Naive thymus-derived CD4-positive, alpha-beta T cell (primary cell): Measurements from ENCODE around the gene AUH. TPM values are rescaled to one million over a fixed set of nuclear protein-coding genes. Genes with fewer than 3 reads are reported as not detected.

Experiments
- ATAC-seq: fragments of 150-1000 bp; cut with Tn5 transposase; 2 replicates; pipeline ENCODE4 v1.10.0; 2021; ENCODE audit warnings: mild to moderate bottlenecking, moderate library complexity
- CTCF ChIA-PET: fragments of 350-600 bp; sonication (Branson Sonifier 250); formaldehyde crosslinking; loops from one replicate; lab custom pipeline; 2021; ENCODE audit warnings: antibody characterized with exemption; lab: Charles Lee
- POLR2A ChIA-PET: fragments of 350-600 bp; sonication (Branson Sonifier 250); formaldehyde crosslinking; loops from one replicate; lab custom pipeline; 2021; ENCODE audit warnings: antibody characterized with exemption, inconsistent platforms; lab: Charles Lee
- DNase-seq, 9 donors: peaks; one replicate each; pipeline versions ENCODE4 v3.0.0 to v3.0.0-alpha.2; 2020 to 2022; ENCODE audit warnings: mixed read lengths in 1 of 9
- H3K27ac ChIP-seq: one replicate; pipeline ENCODE4 v1.7.0; 2013; ENCODE audit warnings: mild to moderate bottlenecking, low read depth, low read length, moderate library complexity
- H3K27me3 ChIP-seq, 2 donors: one replicate each; pipeline ENCODE4 v1.7.0; 2013; ENCODE audit warnings: low read length in 2 of 2, mild to moderate bottlenecking in 2 of 2, moderate library complexity in 2 of 2; ENCODE audit not compliant: control insufficient read depth in 2 of 2, insufficient read depth in 2 of 2
- H3K36me3 ChIP-seq, 3 experiments: 1 replicate in 2 of 3; 2 replicates in 1 of 3; pipeline ENCODE4 v1.7.0; 2013; ENCODE audit warnings: low read length in 3 of 3, mild to moderate bottlenecking in 3 of 3, moderate library complexity in 1 of 3; ENCODE audit not compliant: insufficient read depth in 3 of 3, control insufficient read depth in 2 of 3
- H3K4me1 ChIP-seq, 2 donors: one replicate each; pipeline ENCODE4 v1.7.0; 2013; ENCODE audit warnings: low read length in 2 of 2, mild to moderate bottlenecking in 2 of 2, moderate library complexity in 1 of 2; ENCODE audit not compliant: control insufficient read depth in 2 of 2, insufficient read depth in 2 of 2
- H3K4me3 ChIP-seq: 2 replicates; pipeline ENCODE4 v1.7.0; 2013; ENCODE audit warnings: mild to moderate bottlenecking, low read length
- H3K9me3 ChIP-seq, 3 experiments: 1 replicate in 2 of 3; 2 replicates in 1 of 3; pipeline ENCODE4 v1.7.0; 2013; ENCODE audit warnings: low read length in 3 of 3; ENCODE audit not compliant: control insufficient read depth in 2 of 3
- H3K27ac Mint-ChIP-seq, 9 donors: one replicate each; pipeline ENCODE4 v1.8.0; 2020 to 2022; ENCODE audit warnings: mixed read lengths in 9 of 9, mild to moderate bottlenecking in 8 of 9, moderate library complexity in 5 of 9, inconsistent platforms in 2 of 9
- H3K27me3 Mint-ChIP-seq, 5 donors: one replicate each; pipeline ENCODE4 v1.8.0; 2021 to 2022; ENCODE audit warnings: mixed read lengths in 5 of 5, mild to moderate bottlenecking in 1 of 5
- H3K36me3 Mint-ChIP-seq, 5 donors: one replicate each; pipeline ENCODE4 v1.8.0; 2020 to 2022; ENCODE audit warnings: mixed read lengths in 5 of 5, mild to moderate bottlenecking in 3 of 5, inconsistent platforms in 1 of 5
- H3K4me1 Mint-ChIP-seq, 7 donors: one replicate each; pipeline ENCODE4 v1.8.0; 2020 to 2022; ENCODE audit warnings: mixed read lengths in 7 of 7, mild to moderate bottlenecking in 3 of 7, inconsistent platforms in 1 of 7
- H3K4me3 Mint-ChIP-seq, 10 donors: one replicate each; pipeline ENCODE4 v1.8.0; 2020 to 2022; ENCODE audit warnings: mild to moderate bottlenecking in 10 of 10, mixed read lengths in 10 of 10, moderate library complexity in 6 of 10, inconsistent platforms in 2 of 10
- H3K9me3 Mint-ChIP-seq, 11 donors: one replicate each; pipeline ENCODE4 v1.8.0; 2020 to 2022; ENCODE audit warnings: mixed read lengths in 11 of 11, mild to moderate bottlenecking in 4 of 11, inconsistent platforms in 1 of 11, moderate library complexity in 1 of 11
- intact Hi-C, 2 donors: fragments of 100-400 bp; cut with micrococcal nuclease; formaldehyde crosslinking; loops; one replicate each; pipeline ENCODE4 v1.15.1; 2023
- polyA plus RNA-seq, 2 donors: library from polyadenylated mRNA; unstranded; fragments of 300-500 nt; fragmentation: Illumina TruSeq; gene quantifications; one replicate each; pipeline ENCODE4 v1.2.3, GENCODE V29; 2021
- total RNA-seq, 6 experiments: library from RNA in 5 of 6; stranded (reverse) in 5 of 6; gene quantifications; 1 replicate in 5 of 6; 2 replicates in 1 of 6; pipeline ENCODE4 v1.2.3 and lab custom pipeline; 2021 to 2026

Gene AUH
- total and polyA plus RNA-seq, 7 experiments from 2014 or later, result 11.6 to 30.1 (median 17.8) TPM

DNA sequence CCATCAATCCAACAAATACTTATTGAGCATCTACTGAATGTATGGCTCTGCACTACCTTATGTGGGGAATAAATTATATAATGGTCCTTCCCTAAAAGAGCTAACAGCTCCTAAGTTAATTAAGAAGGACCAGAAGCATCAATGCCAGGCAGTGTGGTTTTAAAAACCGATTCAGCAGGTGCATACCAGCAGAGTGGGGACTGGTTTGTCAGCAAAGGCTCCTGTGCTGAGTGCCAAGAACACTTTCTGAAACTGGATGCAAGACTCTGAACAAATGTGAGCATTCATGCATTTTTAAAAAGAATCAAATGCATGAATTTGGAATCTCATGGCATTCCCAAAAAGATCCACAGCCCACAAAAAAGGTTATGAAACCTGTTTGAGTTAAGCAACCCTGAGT, 142.2 kb downstream of the AUH start:
- no peak overlapping the region for H3K4me3 Mint-ChIP-seq
- H3K27me3 ChIP-seq, result no peaks in the 10 kb centered on the region
- POLR2A ChIA-PET, result no interaction called here
- H3K4me1 Mint-ChIP-seq, result peaks cover 0 to 2% (median 0%) of the 10 kb centered on the region in 7 donors
- no peak for ATAC-seq
- CTCF ChIA-PET, result no interaction called here
- peaks cover 0 to 7% (median 0%) of the 10 kb centered on the region in 11 donors for H3K9me3 Mint-ChIP-seq
- peaks cover 0 to 51% (median 23%) of the 10 kb centered on the region in 5 donors for H3K36me3 Mint-ChIP-seq
- no peaks in the 10 kb centered on the region for H3K9me3 ChIP-seq
- H3K4me3 ChIP-seq, result no peak overlapping the region
- intact Hi-C loops, result no loop called here
- H3K4me1 ChIP-seq, result no peaks in the 10 kb centered on the region
- no peak overlapping the region for H3K27ac ChIP-seq
- DNase-seq, result no peak
- peaks cover 0 to 3% (median 0%) of the 10 kb centered on the region in 3 experiments for H3K36me3 ChIP-seq
- no peaks in the 10 kb centered on the region for H3K27me3 Mint-ChIP-seq
- H3K27ac Mint-ChIP-seq, result peak overlapping the region in 1 of 9 donors; percentile 48

- Mint-ChIP-seq H3K4me1 (peaks cover 0 to 11% (median 0%) of the 10 kb centered on the region in 7 donors), H3K27me3 (no peaks in the 10 kb centered on the region), H3K36me3 (peaks cover 0 to 54% (median 23%) of the 10 kb centered on the region in 5 donors), H3K4me3 (no peak overlapping the region), H3K27ac (no peak overlapping the region), H3K9me3 (no peaks in the 10 kb centered on the region)
- Histone ChIP-seq H3K27ac (no peak overlapping the region), H3K27me3 (no peaks in the 10 kb centered on the region), H3K9me3 (no peaks in the 10 kb centered on the region), H3K4me3 (no peak overlapping the region), H3K4me1 (peaks cover 0 to 3% of the 10 kb centered on the region in 2 donors), H3K36me3 (peaks cover 0 to 3% (median 0%) of the 10 kb centered on the region in 3 experiments)
- intact Hi-C loops, result no loop called here
- CTCF ChIA-PET, result no interaction called here
- ATAC-seq (no peak), DNase-seq (no peak)
- POLR2A ChIA-PET, result no interaction called here
Observed at GRCh38 chr9:91217388-91217787, 144.3 kb downstream of the AUH start.

GRCh38 chr9:91214867-91215266, 146.9 kb downstream of the AUH start:
- peaks cover 0 to 26% (median 11%) of the 10 kb centered on the region in 7 donors for H3K4me1 Mint-ChIP-seq
- Histone ChIP-seq H3K4me1 (peaks cover 0 to 12% of the 10 kb centered on the region in 2 donors), H3K4me3 (no peak overlapping the region), H3K27me3 (no peaks in the 10 kb centered on the region), H3K27ac (no peak overlapping the region), H3K9me3 (no peaks in the 10 kb centered on the region), H3K36me3 (no peaks in the 10 kb centered on the region)
- no peaks in the 10 kb centered on the region for H3K27me3 Mint-ChIP-seq
- ChIA-PET CTCF (no interaction called here), POLR2A (no interaction called here)
- peaks cover 0 to 2% (median 0%) of the 10 kb centered on the region in 11 donors for H3K9me3 Mint-ChIP-seq
- ATAC-seq (no peak), DNase-seq (no peak)
- H3K36me3 Mint-ChIP-seq, result peaks cover 0 to 45% (median 15%) of the 10 kb centered on the region in 5 donors
- H3K27ac Mint-ChIP-seq, result no peak overlapping the region
- intact Hi-C loops, result no loop called here
- no peak overlapping the region for H3K4me3 Mint-ChIP-seq

DNA sequence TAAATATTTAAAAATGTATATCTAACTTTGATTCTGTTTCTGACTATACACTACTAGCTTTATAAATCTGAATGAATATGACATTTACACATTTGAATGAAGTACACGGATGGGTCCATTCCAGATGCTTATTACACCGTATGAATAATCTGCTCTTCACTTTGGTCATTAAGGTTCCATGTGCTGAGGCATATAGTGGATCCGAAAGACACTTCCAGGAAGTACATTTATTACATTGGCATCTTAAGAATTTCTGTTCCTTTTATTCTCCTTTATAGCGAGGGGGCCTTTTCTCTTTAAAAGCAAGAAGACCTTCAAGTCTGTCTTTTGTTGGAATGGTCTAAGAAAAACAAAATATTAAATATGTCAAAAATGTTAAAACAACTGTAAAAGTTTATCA, 147.6 kb downstream of the AUH start:
- peaks cover 0 to 46% (median 14%) of the 10 kb centered on the region in 5 donors for H3K36me3 Mint-ChIP-seq
- Histone ChIP-seq H3K36me3 (no peaks in the 10 kb centered on the region), H3K9me3 (no peaks in the 10 kb centered on the region), H3K27me3 (no peaks in the 10 kb centered on the region), H3K4me3 (no peak overlapping the region), H3K4me1 (peaks cover 0 to 12% of the 10 kb centered on the region in 2 donors), H3K27ac (no peak overlapping the region)
- H3K27ac Mint-ChIP-seq, result no peak overlapping the region
- H3K27me3 Mint-ChIP-seq, result no peaks in the 10 kb centered on the region
- intact Hi-C loops, result no loop called here
- H3K4me3 Mint-ChIP-seq, result no peak overlapping the region
- ChIA-PET CTCF (no interaction called here), POLR2A (no interaction called here)
- peaks cover 0 to 2% (median 0%) of the 10 kb centered on the region in 11 donors for H3K9me3 Mint-ChIP-seq
- H3K4me1 Mint-ChIP-seq, result peaks cover 0 to 29% (median 14%) of the 10 kb centered on the region in 7 donors
- no peak for ATAC-seq
- DNase-seq, result no peak

DNA sequence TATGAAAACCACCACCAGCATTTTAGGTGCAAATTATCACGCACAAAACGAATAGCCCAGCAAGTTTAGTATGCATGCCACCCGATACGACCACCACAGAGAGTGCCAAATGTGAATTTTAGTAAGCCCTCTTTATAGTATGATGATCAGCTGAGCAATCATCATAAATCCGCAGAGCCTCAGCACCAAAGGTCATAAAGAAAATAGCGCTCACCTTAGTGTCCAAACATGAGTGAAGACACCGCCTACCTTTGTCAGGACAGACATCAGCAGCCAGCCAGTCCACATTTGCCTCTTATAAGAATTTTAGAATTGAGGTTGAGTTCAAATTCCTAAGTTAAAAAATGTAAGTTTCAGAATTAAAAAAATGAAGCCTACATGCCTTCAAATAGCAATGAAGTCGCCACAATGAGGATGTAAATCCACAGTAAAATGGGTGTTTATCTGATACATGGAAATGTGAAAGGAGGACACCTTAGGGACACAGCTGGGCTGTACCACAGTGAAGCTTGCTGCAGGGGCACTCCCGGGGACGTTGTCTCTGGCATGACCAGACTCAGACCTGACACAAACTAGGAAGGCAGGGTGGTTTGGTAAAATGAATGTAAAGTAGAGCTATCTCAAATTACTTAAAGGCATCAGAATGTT, 149.0 kb downstream of the AUH start:
- ATAC-seq, result no peak
- Mint-ChIP-seq H3K4me3 (peak overlapping the region in 2 of 10 donors; percentile 73 to 79), H3K27me3 (no peaks in the 10 kb centered on the region), H3K9me3 (peaks cover 0 to 2% (median 0%) of the 10 kb centered on the region in 11 donors), H3K27ac (peak overlapping the region in 2 of 9 donors; percentile 45 to 86), H3K4me1 (peaks cover 8 to 43% (median 28%) of the 10 kb centered on the region in 7 donors), H3K36me3 (peaks cover 0 to 43% (median 3%) of the 10 kb centered on the region in 5 donors)
- POLR2A ChIA-PET, result no interaction called here
- Histone ChIP-seq H3K27me3 (no peaks in the 10 kb centered on the region), H3K36me3 (no peaks in the 10 kb centered on the region), H3K4me1 (peaks cover 9 to 12% of the 10 kb centered on the region in 2 donors), H3K27ac (no peak overlapping the region), H3K4me3 (peak overlapping the region; percentile 0), H3K9me3 (no peaks in the 10 kb centered on the region)
- no peak for DNase-seq
- CTCF ChIA-PET, result no interaction called here
- intact Hi-C loops, result no loop called here

- peak overlapping the region in 8 of 9 donors; percentile 18 to 86 (median 67) for H3K27ac Mint-ChIP-seq
- peaks cover 13 to 49% (median 36%) of the 10 kb centered on the region in 7 donors for H3K4me1 Mint-ChIP-seq
- no peaks in the 10 kb centered on the region for H3K27me3 Mint-ChIP-seq
- no peaks in the 10 kb centered on the region for H3K27me3 ChIP-seq
- POLR2A ChIA-PET, result no interaction called here
- H3K36me3 ChIP-seq, result no peaks in the 10 kb centered on the region
- intact Hi-C loops, result no loop called here
- peaks cover 0 to 39% (median 0%) of the 10 kb centered on the region in 5 donors for H3K36me3 Mint-ChIP-seq
- H3K4me1 ChIP-seq, result peaks cover 17 to 18% of the 10 kb centered on the region in 2 donors
- no peaks in the 10 kb centered on the region for H3K9me3 ChIP-seq
- DNase-seq, result no peak
- no peak overlapping the region for H3K27ac ChIP-seq
- CTCF ChIA-PET, result no interaction called here
- H3K4me3 Mint-ChIP-seq, result peak overlapping the region in 6 of 10 donors; percentile 12 to 79 (median 64)
- H3K9me3 Mint-ChIP-seq, result peaks cover 0 to 2% (median 0%) of the 10 kb centered on the region in 11 donors
- no peak for ATAC-seq
- H3K4me3 ChIP-seq, result peak overlapping the region; percentile 0
Observed at GRCh38 chr9:91211919-91212318, 149.8 kb downstream of the AUH start.
